Astrocyte of the hippocampus (primary cell): ENCODE results near the gene NT5C1B.

ENCODE experiments used
- DNase-seq: peaks from one replicate; pipeline ENCODE4 v3.0.0; 2011; ENCODE audit warnings: low read depth, low spot score

The NT5C1B gene

DNA sequence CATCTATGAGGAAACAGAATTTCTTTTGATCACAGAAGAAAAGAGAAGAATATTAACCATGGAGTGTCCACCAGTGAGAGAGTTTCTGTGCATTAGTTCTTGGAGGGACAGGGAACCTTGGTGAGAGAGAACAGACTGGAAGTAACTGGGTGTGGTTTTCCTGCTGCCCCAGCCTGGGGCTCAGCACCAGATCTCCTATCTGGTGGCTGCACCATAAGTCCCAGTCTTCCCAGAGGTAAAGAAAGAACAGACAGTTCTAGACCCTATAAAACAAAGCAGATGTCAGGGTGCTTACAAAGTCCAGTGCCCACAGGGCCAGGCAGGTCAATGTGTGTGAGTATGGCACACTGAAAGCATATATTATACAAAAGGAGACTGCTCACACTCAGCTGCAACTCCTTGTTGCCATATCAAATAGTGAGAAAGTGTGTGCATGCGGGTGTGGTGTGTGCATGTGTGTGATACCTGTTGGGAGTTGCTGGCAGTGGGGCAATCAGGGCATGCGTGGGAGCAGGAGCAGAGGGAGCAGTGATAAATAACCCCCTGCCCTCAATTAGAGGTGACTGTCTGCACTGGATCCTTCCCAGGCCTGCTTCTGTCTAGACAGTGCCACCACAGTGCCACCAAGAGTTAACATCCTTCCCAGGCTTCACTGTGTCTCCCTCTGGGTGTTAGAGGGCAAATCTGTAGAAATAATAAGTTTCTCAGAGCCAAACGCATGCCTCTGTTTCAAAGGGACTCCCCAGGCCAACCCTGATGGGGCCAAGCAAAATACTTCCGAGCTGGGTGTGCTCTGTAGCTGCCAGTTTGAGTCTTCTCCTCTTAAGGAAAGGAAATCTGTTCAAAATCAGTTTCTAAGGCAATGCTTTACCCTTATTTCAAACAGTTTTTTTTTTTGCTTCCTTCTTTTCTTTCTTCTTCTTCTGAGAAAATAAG lies 74.6 kb downstream of the NT5C1B start:
- peak; percentile 18 for DNase-seq
